GM18502 (cell line): ENCODE results near the gene GRID1.
"Not testable (repeated sequence)": the region's sequence is repeated elsewhere in the genome, so short reads cannot be mapped to it uniquely, and the experiment has no call there.

Experiments used
- ATAC-seq: cut with Tn5 transposase; IDR thresholded peaks from one replicate; pipeline ENCODE4 v1.9.1; 2021; ENCODE audit warnings: mild to moderate bottlenecking; ENCODE audit not compliant: unreplicated experiment, poor library complexity

GRID1 gene

DNA sequence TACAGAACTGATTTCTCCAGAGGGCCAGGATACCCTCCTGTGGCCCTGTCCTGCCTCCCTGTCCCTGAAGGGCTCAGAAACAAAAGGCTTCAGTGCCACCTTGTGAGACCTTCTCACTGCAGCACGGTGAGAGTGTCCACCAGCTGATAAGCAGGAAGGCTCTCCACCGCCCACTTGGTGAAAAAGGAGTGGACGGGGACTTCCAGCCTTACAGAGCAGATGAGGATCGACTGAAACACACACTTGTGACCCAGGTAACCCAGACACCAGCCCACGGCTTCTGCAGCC lies 330.1 kb downstream of the GRID1 start:
- no peak for ATAC-seq

DNA sequence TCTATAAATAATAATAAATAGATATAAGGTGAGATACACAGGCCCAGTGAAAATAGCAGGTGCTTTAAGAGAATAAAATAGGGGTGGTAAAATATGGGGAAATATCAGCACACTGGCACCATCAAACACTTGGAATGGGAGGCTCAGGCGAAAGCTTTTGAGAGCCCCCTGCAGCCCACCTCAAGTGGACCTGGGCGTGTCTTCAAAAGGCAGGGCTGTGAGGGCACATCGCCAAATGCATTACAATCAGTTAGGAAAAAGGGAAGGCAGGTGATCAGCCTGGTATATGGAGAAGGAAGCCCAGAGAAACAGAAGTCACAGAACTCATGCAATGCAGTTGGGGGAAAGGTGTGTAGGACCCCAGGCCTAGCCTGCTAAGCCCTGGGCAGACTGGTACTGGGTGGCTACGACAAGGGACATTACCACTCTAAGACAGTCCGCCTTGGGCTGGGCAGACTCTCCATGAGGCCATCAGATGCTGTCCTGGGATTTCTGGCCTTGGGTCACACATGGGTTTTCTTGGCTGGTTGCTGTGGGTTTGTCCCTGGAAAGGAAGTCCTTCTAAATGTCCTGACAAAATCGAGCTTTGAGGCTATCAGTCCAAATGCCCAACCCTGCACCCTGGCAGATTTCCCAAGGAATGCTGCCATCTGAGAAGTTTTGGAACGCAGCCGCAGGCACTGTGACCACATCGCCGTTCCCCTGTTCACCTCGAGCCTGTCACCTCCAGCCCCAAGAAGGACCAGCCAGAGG lies 330.6 kb downstream of the GRID1 start:
- no peak for ATAC-seq

- no peak for ATAC-seq
Measured at GRCh38 chr10:86034710-86035109, 331.9 kb downstream of the GRID1 start.

GRCh38 chr10:86033581-86033980 lies 333.0 kb downstream of the GRID1 start:
- ATAC-seq: no peak

GRCh38 chr10:86032087-86032486 lies 334.5 kb downstream of the GRID1 start:
- ATAC-seq: not testable (repeated sequence)

GRCh38 chr10:86030312-86030711 lies 336.3 kb downstream of the GRID1 start:
- no peak for ATAC-seq

DNA sequence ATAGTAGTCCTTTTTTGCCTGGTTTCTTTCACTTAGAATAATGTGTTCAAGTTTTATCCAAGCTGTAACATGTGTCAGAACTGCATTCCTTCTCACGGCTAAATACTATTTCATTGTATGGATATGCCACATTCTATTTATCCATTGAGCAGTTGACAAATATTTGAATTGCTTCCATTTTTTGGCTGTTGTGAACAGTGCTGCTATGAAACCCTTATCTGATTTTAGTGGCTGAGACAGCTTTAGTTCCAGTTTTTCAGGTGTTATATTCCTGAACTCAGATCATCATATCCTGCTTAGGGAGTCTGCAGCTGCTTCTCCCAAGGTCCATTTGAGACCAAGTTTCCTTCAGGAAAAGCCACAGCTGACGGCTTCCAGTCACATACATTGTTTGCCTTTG lies 339.2 kb downstream of the GRID1 start:
- ATAC-seq: no peak

GRCh38 chr10:86025509-86025908 lies 341.1 kb downstream of the GRID1 start:
- ATAC-seq: no peak

- no peak for ATAC-seq
Measured at GRCh38 chr10:86024281-86025041, 342.1 kb downstream of the GRID1 start.

DNA sequence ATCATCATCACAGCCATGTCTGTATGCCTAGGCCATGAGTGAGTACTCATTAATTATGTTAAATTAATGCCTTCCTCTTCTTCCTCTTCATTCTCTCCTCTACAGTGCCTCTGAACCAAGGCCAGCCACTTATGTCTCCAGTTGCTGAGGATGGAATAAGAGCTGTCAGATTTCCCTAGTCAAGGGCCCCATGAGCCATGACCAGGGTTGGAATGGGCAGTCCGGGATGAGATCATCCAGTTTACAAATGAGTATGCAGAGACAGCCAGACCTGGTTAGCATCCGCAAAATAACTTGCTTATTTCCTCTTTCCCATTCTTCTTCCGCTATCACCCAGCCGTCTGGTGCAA lies 342.7 kb downstream of the GRID1 start:
- no peak for ATAC-seq

DNA sequence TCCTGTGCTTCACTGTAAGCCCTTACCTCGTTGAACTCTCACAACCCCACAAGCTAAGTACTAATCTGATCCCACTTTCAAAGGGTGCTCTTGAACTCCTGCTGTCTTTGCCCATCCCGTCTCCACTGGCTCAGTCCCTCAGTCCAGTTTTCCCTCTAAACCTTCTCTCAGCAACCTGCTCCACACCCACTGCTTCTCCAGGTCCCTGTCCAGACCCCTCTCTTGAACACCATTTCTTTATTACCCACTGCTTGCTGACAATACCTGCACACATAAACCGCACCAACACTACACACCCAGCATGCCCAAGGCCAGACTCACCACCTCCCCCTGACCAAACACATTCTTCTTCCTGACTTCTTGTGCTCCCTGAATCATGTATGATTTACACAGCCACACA lies 343.3 kb downstream of the GRID1 start:
- no peak for ATAC-seq

- no peak for ATAC-seq
Measured at GRCh38 chr10:86022906-86023305, 343.7 kb downstream of the GRID1 start.

DNA sequence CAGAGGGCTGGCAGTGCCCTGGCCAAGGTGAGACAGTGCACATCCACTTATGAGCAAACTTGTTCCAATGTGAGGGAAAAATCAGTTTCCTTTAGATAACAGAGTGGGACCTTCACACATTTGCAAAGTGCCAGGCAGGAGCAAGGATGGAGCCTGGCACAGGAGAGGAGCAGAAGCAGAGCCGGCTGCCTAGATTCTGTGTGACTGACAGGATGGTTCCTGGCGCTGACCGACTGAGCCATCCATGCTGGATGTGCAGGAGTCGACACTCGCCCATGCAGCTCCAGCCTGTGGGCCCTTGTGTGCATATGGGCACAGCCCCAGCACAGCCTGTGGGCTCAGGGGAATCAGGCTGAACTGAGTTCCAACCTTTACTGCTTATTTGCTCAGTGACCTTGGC lies 346.5 kb downstream of the GRID1 start:
- no peak for ATAC-seq

DNA sequence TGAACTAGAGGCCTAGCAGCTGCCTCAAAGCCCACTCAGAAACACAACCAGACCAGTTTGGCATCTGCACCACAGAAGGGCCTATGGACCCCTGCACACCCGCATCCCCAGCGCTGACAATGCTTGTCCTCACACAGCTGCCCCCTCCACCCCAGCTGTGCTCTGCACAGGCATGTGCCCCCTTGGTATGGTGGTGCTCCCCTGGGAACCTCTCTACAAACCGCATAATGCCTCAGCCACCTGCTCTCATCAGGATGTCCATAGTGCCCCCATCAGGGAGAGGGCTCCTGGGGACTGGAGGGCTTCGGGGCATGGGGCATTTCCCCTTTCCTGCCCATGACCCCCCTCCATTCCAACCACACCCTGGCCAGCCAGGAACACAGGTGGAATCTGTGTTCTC lies 347.5 kb downstream of the GRID1 start:
- no peak for ATAC-seq

GRCh38 chr10:86018735-86019058 lies 347.9 kb downstream of the GRID1 start:
- ATAC-seq: no peak

GRCh38 chr10:86017841-86018734 lies 348.5 kb downstream of the GRID1 start:
- ATAC-seq: peak; percentile 84

- ATAC-seq: no peak
Measured at GRCh38 chr10:86013568-86013967, 353.0 kb downstream of the GRID1 start.

DNA sequence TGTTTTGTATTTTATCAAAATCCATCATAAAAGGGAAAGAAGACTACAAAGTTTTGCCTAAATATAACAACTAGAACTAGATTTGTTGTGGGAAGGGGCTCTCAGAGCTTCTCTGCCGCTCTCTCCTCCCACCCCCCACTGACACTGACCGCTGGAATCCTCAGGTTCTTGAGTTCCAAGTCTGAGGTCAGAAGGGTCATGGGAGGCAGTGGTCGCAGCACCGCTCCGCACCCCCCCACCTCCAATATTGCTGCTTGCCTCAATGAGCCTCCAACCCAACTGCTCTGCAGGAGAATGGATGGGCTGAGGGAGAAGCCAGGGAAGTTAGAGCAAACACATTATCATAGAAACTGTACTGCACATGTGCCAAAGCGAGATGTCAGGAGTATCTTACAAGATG lies 359.4 kb downstream of the GRID1 start:
- ATAC-seq: no peak

DNA sequence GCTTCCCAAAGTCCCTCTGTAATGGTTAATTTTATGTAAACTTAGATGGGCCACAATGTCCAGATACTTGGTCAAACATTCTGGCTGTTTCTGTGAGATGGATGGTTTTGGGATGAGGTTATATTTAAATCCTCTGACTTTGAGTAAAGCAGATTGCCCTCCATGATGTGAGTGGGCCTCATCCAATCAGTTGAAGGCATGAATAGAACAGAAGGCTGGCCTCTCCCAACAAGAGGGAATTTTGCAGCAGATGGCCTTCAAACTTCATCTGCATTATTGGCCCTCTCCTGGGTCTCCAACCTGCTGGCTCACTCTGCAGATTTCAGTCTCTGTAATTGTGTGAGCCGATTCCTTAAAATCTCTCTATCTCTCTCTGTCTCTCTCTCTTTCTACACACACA lies 362.3 kb downstream of the GRID1 start:
- no peak for ATAC-seq

GRCh38 chr10:86003201-86003621 lies 363.4 kb downstream of the GRID1 start:
- no peak for ATAC-seq

GRCh38 chr10:86001521-86001920 lies 365.1 kb downstream of the GRID1 start:
- ATAC-seq: no peak
